Heart left ventricle (tissue), 16 donors: ENCODE measurements around the gene IGFBP6. TPM values are rescaled to one million over a fixed set of nuclear protein-coding genes. Genes with fewer than 3 reads are reported as not detected.

Experiments used
- ATAC-seq, 4 donors: fragments of 200-7000 bp; cut with Tn5 transposase; one replicate each; pipeline ENCODE4 v1.9.1; 2020 to 2022; ENCODE audit warnings: moderate library complexity in 4 of 4, mild to moderate bottlenecking in 3 of 4, moderate number of reproducible peaks in 1 of 4
- DNase-seq, 5 donors: peaks; one replicate each; pipeline ENCODE4 v3.0.0-alpha.2; 2020
- H3K27ac ChIP-seq, 12 donors: fragments of 200-600 bp; sonication (generic) in 4 of 12; one replicate each; pipeline versions ENCODE4 v1.5.0 to v1.8.0; 2016 to 2022; ENCODE audit warnings: mild to moderate bottlenecking in 2 of 12
- H3K27me3 ChIP-seq, 9 donors: fragments of 200-600 bp; sonication (generic) in 2 of 9; one replicate each; pipeline versions ENCODE4 v1.5.1 to v1.8.0; 2016 to 2022; ENCODE audit warnings: mild to moderate bottlenecking in 3 of 9
- H3K36me3 ChIP-seq, 9 donors: fragments of 200-600 bp; sonication (generic) in 2 of 9; one replicate each; pipeline versions ENCODE4 v1.5.0 to v1.8.0; 2018 to 2022; ENCODE audit warnings: mild to moderate bottlenecking in 2 of 9
- H3K4me1 ChIP-seq, 12 donors: fragments of 200-600 bp; sonication (generic) in 4 of 12; one replicate each; pipeline versions ENCODE4 v1.5.0 to v1.8.0; 2016 to 2022; ENCODE audit warnings: mild to moderate bottlenecking in 3 of 12
- H3K4me3 ChIP-seq, 12 donors: fragments of 200-600 bp; sonication (generic) in 4 of 12; one replicate each; pipeline versions ENCODE4 v1.5.0 to v1.8.0; 2017 to 2022; ENCODE audit warnings: mild to moderate bottlenecking in 9 of 12, moderate library complexity in 4 of 12
- H3K9me3 ChIP-seq, 12 donors: fragments of 200-600 bp; sonication (generic) in 4 of 12; one replicate each; pipeline versions ENCODE4 v1.5.0 to v1.8.0; 2016 to 2022; ENCODE audit warnings: mild to moderate bottlenecking in 1 of 12
- POLR2A ChIP-seq, 2 donors: fragments of 450-650 bp; IDR thresholded peaks; one replicate each; pipeline ENCODE4 v1.6.1; 2017; ENCODE audit warnings: antibody characterized with exemption in 2 of 2, mild to moderate bottlenecking in 2 of 2, moderate library complexity in 2 of 2
- WGBS, 4 donors: extraction: QIAGEN DNeasy Blood & Tissue Kit in 2 of 4; methylation state at CpG; one replicate each; pipeline versions ENCODE4 v1.1.5 to v1.1.7; 2013 to 2018; 5-methylcytosine and 5-hydroxymethylcytosine counted together
- intact Hi-C, 10 donors: fragments of 100-400 bp; cut with DNase I; formaldehyde crosslinking; loops; one replicate each; pipeline versions ENCODE4 v1.11.1 to v1.14.2; 2022
- polyA plus RNA-seq, 2 donors: library from polyadenylated mRNA; stranded (reverse); fragments of 200-250 nt; gene quantifications; one replicate each; pipeline ENCODE4 v1.2.3, GENCODE V29; 2013
- total RNA-seq, 9 donors: library from RNA; depleted of rRNA in 2 of 9; stranded (reverse); fragments of >200 nt in 2 of 9; fragmentation: NEBNext Ultra II Directional in 3 of 9; extraction: Animal tissue kit (Norgen Biotek cat#: 25700) in 3 of 9; gene quantifications; one replicate each; pipeline versions ENCODE4 v1.1.0 to v1.2.4, GENCODE V29; 2016 to 2023
- TF ChIP-seq, protein P1 (sequence below), 12 donors: fragments of 200-600 bp; sonication (generic) in 4 of 12; IDR thresholded peaks; one replicate each; pipeline versions ENCODE4 v1.5.0 to v1.8.0; 2018 to 2022; ENCODE audit warnings: antibody characterized with exemption in 12 of 12, mild to moderate bottlenecking in 5 of 12
- donor health status: ischemic (EF 13 %, LVEDD 7.1; RV severe dilation, severe dysfunction).
- donor health status: healthy with polysubstance abuse.
- donor health status: DM: no; HTN: yes; CAD: no.
- donor health status: DM: no; HTN: no; CAD: no.
- donor health status: ischemic (EF 25% LVEDD 6.9; RV normal size, moderate dysfunction).
- donor health status: ischemic (EF 25% LVEDD 5.7; RV mildly dilated, moderate dysfunction).
- donor health status: healthy.
- donor health status: DM: yes; HTN: yes; CAD: no.
- donor health status: ischemic (EF 35%, LVEDD 5.7; RV mildly dilated, moderate dysfunction).
- donor health status: nonischemic (EF 11% LVEDD 7.7; RV severe dilation, severe dysfunction).
- donor health status: DM: yes; HTN: yes; CAD: no.
- donor health status: PGD.
- donor health status: ischemic (EF 29% LVEDD 5.4; RV normal size, mild dysfunction).
- donor health status: nonischemic (EF 23%, LVEDD 6.1; RV moderate dilation, normal function).

IGFBP6 gene
- total and polyA plus RNA-seq, 11 donors, result 18.3 to 132 (median 42.6) TPM

DNA sequence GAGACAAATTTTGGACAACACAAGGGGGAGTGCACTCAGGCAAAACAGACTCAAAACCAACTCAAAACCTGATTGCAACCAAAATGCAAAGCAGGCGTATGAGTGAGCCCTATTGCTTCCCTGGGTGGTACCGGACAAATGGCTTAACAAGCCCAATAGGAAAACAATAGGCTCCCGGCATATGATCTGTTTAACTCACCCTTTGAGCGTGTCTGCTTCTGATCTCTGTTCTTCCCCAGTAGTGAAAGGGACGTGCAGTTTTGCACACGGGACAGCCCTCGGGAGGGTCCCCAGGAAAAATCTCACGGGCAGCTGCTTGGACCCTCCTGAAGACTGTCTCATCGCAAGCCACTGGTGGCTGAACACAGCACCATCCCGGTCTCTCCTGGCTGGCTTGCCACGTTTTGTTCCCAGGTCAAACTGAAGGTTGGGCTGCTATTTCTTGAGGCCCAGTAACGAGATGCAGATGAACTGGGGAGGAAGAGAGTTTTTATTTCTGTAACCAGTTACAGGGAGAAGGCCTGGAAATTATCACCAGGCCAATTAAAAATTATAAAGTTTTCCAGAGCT lies 15.8 kb downstream of the IGFBP6 start:
- H3K27ac ChIP-seq, result no peak overlapping the region
- DNase-seq (no peak), ATAC-seq (no peak)
- no peaks in the 10 kb centered on the region for H3K9me3 ChIP-seq
- TF ChIP-seq, protein P1, sequence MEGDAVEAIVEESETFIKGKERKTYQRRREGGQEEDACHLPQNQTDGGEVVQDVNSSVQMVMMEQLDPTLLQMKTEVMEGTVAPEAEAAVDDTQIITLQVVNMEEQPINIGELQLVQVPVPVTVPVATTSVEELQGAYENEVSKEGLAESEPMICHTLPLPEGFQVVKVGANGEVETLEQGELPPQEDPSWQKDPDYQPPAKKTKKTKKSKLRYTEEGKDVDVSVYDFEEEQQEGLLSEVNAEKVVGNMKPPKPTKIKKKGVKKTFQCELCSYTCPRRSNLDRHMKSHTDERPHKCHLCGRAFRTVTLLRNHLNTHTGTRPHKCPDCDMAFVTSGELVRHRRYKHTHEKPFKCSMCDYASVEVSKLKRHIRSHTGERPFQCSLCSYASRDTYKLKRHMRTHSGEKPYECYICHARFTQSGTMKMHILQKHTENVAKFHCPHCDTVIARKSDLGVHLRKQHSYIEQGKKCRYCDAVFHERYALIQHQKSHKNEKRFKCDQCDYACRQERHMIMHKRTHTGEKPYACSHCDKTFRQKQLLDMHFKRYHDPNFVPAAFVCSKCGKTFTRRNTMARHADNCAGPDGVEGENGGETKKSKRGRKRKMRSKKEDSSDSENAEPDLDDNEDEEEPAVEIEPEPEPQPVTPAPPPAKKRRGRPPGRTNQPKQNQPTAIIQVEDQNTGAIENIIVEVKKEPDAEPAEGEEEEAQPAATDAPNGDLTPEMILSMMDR (IDR thresholded peaks at IDR 0.05), result no peak
- TF ChIP-seq POLR2A (IDR thresholded peaks at IDR 0.05), result no peak
- WGBS, 4 donors, result 78 to 82% (median 80%) methylated on average over 12 of the region's 12 CpGs
- intact Hi-C loops, result no loop called here
- no peak overlapping the region for H3K4me3 ChIP-seq
- H3K27me3 ChIP-seq, result no peaks in the 10 kb centered on the region
- peaks cover 0 to 15% (median 7%) of the 10 kb centered on the region in 12 donors for H3K4me1 ChIP-seq
- H3K36me3 ChIP-seq, result no peaks in the 10 kb centered on the region

DNA sequence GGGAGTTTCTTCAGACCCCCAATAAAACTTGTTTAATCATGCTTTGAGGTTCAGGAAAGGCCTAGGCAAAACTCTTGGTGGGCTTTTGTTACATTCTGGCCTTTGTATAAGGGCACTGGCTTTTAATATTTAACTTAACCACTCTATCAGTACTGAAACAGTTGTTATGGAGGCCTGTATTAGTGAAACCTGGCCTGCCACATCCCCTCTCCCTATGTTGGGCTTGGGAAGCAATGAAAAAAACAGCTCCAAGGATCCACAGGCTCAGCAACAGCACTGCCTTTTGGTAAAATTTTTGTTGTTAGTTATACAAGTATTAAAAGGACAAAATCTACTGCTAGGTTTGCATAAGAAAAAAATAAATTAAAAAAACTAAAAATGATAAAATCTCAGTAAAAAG lies 16.5 kb downstream of the IGFBP6 start:
- intact Hi-C loops, result no loop called here
- ATAC-seq, result no peak

DNA sequence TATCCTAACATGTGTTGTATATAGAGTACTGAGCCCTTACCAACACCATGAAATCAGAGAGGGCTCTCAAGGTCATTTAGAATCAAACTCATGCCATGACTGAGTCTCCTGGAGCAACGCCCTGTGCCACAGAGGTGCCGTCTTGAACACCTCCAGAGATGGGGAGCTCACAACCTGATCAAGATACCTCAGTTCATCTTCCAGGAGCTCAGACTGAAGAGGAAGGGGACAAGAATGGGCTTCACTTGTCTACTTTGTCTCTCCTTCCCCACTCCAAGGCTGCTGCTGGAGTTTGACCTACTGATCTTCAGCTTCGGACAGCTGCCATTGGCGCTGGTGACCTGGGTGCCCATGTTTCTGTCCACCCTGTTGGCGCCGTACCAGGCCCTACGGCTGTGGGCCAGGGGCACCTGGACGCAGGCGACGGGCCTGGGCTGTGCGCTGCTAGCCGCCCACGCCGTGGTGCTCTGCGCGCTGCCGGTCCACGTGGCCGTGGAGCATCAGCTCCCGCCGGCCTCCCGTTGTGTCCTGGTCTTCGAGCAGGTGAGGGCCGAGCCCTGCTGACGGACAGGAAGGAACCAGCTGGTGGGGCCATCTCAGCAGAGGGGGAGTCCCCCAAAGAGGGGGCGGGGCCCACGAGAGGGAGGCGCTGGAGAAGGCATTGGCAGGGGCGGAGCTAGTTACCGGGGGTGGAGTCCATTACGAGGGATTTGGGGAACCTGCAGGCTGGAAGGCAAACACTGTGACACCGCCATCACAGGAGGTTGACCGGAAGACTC lies 17.8 kb downstream of the IGFBP6 start:
- Histone ChIP-seq H3K4me1 (peaks cover 0 to 14% (median 7%) of the 10 kb centered on the region in 12 donors), H3K36me3 (no peaks in the 10 kb centered on the region), H3K9me3 (no peaks in the 10 kb centered on the region), H3K27me3 (no peaks in the 10 kb centered on the region), H3K4me3 (no peak overlapping the region), H3K27ac (peak overlapping the region in 10 of 12 donors; percentile 60 to 97 (median 80))
- 84 to 89% (median 87%) methylated on average over 32 to 33 of the region's 33 CpGs for WGBS, 4 donors
- TF ChIP-seq POLR2A (IDR thresholded peaks at IDR 0.05), result no peak
- TF ChIP-seq, protein P1 (IDR thresholded peaks at IDR 0.05), result no peak
- ATAC-seq (peak in 1 of 4 donors; percentile 42), DNase-seq (no peak)
- intact Hi-C loops, result loop anchor here in 2 of 10 donors (5.0 kb wide), 2 partner anchors 37 to 42 kb away; no protein-coding TSS in a partner anchor

More for the DNA sequence above, 16.5 kb downstream of the IGFBP6 start:
- no peak for TF ChIP-seq POLR2A (IDR thresholded peaks at IDR 0.05)
- TF ChIP-seq, protein P1 (IDR thresholded peaks at IDR 0.05), result no peak
- Histone ChIP-seq H3K4me3 (no peak overlapping the region), H3K36me3 (no peaks in the 10 kb centered on the region), H3K9me3 (no peaks in the 10 kb centered on the region), H3K4me1 (peaks cover 0 to 14% (median 7%) of the 10 kb centered on the region in 12 donors), H3K27me3 (no peaks in the 10 kb centered on the region), H3K27ac (peak overlapping the region in 3 of 12 donors; percentile 5 to 74 (median 13))
- DNase-seq, result no peak
